ENCODE results near the gene URB1. TPM values are rescaled to one million over a fixed set of nuclear protein-coding genes. Genes with fewer than 3 reads are reported as not detected.

The URB1 gene
- total RNA-seq, 1 experiment from 2014 or later = 17.1 TPM

DNA sequence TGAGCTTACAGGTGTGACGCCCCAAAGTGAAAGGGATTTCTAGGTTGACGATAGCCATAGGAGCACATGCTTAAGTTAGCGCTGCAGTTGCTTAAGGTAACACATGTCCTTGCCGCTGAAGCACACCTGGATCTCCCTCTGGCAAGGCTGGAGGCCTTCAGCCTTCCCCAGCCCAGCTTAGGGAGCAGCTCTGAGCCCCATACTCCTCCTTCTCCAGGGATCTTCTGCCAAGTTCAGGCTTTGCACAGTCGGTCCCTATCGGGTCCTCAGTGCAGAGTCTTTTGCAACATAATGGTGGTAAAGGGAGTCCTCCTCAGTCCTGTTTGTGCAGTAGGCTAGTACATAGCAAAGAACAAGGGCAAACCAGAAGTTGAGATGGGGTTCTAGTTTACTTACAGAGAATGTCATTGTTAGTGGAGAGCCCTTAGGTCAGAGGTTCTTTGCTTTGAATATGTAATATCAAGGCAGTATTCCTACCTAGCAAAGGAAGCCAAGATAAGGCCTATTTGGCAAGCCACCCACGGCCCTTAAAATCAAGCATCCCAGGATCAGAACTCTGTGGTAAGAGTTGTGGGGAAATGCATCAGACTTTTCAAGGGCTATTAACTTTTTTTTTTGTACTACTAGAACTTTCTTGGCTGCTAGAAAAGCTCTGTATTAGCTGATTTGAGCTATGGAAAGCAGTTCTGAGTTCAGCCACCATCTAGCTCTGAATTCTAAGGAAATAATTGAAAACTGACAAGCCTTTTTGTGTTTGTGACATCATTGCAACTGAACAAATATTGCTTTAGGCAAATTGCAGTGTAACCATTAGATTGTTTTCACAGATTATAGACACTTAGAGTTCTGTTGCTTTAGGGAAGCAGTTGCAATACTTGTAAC, 21.1 kb upstream of the URB1 start:
- Histone ChIP-seq H3K27me3 (replicated peaks; ENCODE audit: control insufficient read depth, insufficient read depth, low read length) (peaks cover 3% of the 10 kb centered on the region; the same call in 1 of the 2 replicates), H3K4me1 (peaks cover 16% of the 10 kb centered on the region), H3K36me3 (ENCODE audit: control insufficient read depth, insufficient read depth, low read length) (no peaks in the 10 kb centered on the region), H3K9me3 (no peaks in the 10 kb centered on the region), H3K4me3 (ENCODE audit: low read depth, low read length) (no peak overlapping the region)
- Mint-ChIP-seq H3K4me1 (ENCODE audit: low read depth, unreplicated experiment) (peaks cover 6% of the 10 kb centered on the region), H3K4me3 (ENCODE audit: unreplicated experiment) (no peak overlapping the region), H3K9me3 (ENCODE audit: unreplicated experiment) (no peaks in the 10 kb centered on the region), H3K36me3 (ENCODE audit: insufficient read depth, unreplicated experiment) (peaks cover 6% of the 10 kb centered on the region), H3K27me3 (ENCODE audit: insufficient read depth, unreplicated experiment) (peaks cover 32% of the 10 kb centered on the region), H3K27ac (ENCODE audit: unreplicated experiment) (no peak overlapping the region)
- no peak for DNase-seq
- TF ChIP-seq, protein P1, sequence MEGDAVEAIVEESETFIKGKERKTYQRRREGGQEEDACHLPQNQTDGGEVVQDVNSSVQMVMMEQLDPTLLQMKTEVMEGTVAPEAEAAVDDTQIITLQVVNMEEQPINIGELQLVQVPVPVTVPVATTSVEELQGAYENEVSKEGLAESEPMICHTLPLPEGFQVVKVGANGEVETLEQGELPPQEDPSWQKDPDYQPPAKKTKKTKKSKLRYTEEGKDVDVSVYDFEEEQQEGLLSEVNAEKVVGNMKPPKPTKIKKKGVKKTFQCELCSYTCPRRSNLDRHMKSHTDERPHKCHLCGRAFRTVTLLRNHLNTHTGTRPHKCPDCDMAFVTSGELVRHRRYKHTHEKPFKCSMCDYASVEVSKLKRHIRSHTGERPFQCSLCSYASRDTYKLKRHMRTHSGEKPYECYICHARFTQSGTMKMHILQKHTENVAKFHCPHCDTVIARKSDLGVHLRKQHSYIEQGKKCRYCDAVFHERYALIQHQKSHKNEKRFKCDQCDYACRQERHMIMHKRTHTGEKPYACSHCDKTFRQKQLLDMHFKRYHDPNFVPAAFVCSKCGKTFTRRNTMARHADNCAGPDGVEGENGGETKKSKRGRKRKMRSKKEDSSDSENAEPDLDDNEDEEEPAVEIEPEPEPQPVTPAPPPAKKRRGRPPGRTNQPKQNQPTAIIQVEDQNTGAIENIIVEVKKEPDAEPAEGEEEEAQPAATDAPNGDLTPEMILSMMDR (IDR thresholded peaks at IDR 0.05; ENCODE audit: insufficient read depth in 1 of 2, low read depth in 1 of 2, low read length in 1 of 2, severe bottlenecking in 1 of 2, unreplicated experiment in 1 of 2) = no peak
- no TSS peak for BruUV-seq (replicated peaks)
- intact Hi-C loops (cut with micrococcal nuclease; ENCODE audit: unreplicated experiment) = no loop called here
- CTCF ChIA-PET = interaction anchor here (2.2 kb wide), 1 partner anchor 187 kb away, joined by 8 read pairs; no protein-coding TSS in a partner anchor
- POLR2A ChIA-PET = no interaction called here

DNA sequence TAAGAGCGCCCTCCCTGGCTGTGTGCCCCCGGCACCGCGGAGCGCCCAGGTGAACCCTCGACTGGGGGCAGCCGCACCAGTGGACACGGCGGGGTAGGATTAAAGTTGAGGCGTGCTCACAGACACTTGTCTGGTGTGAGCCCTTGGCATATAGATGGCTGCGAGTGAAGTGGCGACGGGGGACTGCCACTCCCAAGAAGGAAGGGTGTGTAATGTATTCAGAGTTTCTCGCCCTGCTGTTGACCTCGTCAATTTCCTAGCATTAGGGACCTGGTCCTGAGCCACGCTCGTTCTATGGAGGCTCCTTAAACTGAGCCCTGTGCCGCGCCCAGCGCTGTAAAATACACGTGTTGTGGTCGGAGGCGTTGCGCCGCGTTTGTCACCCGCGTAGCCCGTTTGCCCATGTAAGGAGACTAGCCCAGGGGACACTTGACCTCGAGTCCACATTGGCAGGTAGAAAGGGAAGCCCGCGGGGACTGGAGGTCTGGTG, 20.2 kb upstream of the URB1 start:
- Histone ChIP-seq H3K27me3 (replicated peaks; ENCODE audit: control insufficient read depth, insufficient read depth, low read length) (peaks cover 3% of the 10 kb centered on the region; the same call in 1 of the 2 replicates), H3K36me3 (ENCODE audit: control insufficient read depth, insufficient read depth, low read length) (no peaks in the 10 kb centered on the region), H3K9me3 (no peaks in the 10 kb centered on the region), H3K4me1 (peaks cover 16% of the 10 kb centered on the region), H3K4me3 (ENCODE audit: low read depth, low read length) (peak overlapping the region; percentile 38)
- no TSS peak for BruUV-seq (replicated peaks)
- Mint-ChIP-seq H3K27me3 (ENCODE audit: insufficient read depth, unreplicated experiment) (peaks cover 34% of the 10 kb centered on the region), H3K36me3 (ENCODE audit: insufficient read depth, unreplicated experiment) (peaks cover 6% of the 10 kb centered on the region), H3K4me3 (ENCODE audit: unreplicated experiment) (peak overlapping the region; percentile 60), H3K9me3 (ENCODE audit: unreplicated experiment) (no peaks in the 10 kb centered on the region), H3K27ac (ENCODE audit: unreplicated experiment) (no peak overlapping the region), H3K4me1 (ENCODE audit: low read depth, unreplicated experiment) (peaks cover 6% of the 10 kb centered on the region)
- intact Hi-C loops (cut with micrococcal nuclease; ENCODE audit: unreplicated experiment) = no loop called here
- POLR2A ChIA-PET = no interaction called here
- TF ChIP-seq, protein P1 (IDR thresholded peaks at IDR 0.05; ENCODE audit: insufficient read depth in 1 of 2, low read depth in 1 of 2, low read length in 1 of 2, severe bottlenecking in 1 of 2, unreplicated experiment in 1 of 2) = no peak
- no peak for DNase-seq
- CTCF ChIA-PET = interaction anchor here (2.2 kb wide), 1 partner anchor 188 kb away, joined by 8 read pairs; no protein-coding TSS in a partner anchor

DNA sequence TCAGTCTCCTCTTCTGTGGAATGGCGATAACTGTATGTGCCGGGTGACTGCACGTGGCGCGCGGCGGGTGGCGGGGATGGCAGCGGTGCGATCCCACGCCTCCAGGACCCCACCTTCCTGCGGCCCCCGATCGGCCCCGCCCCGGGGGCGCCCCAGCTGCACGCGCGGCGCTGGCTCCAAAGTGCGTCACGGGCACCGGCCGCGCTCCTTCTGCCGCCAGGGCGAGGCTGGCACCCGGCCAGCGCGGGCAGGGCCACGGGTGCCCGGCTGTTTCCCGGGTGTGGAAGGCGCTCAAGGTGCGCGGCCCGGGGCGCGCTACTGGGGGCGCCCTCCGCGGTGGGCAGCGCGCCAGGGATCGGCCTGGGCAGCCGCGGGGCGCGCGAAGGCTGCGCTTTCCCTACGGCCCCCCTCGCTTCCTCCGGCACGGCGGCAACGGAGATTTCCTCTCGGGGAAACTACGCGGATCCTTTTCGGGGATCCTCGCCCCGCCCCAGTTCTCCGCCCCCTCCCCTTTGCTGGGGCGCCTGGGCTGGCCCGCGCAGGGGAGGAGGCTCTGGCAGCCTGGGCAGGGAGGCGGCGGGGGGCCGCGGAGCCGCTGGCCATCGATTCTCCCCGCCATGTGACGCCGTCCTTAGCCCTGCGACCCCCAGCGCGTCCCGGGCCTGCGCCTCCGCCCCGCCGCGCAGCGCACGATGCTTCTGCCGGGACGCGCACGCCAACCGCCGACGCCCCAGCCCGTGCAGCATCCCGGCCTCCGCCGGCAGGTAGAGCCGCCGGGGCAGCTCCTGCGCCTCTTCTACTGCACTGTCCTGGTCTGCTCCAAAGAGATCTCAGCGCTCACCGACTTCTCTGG, 19.6 kb upstream of the URB1 start, which contains the start of gene EVA1C:
Gene EVA1C (plus strand): TSS at position 545 of the 853 bp plus-strand sequence. CDS start 148 bp downstream, at position 693.
- POLR2A ChIA-PET = no interaction called here
- BruUV-seq (replicated peaks) = no TSS peak

More for the DNA sequence above, 19.6 kb upstream of the URB1 start, which contains the start of gene EVA1C:
- peaks cover 6% of the 10 kb centered on the region for H3K4me1 Mint-ChIP-seq (ENCODE audit: low read depth, unreplicated experiment)
- peak within 1 kb of the TSS; percentile 38 for H3K4me3 ChIP-seq (ENCODE audit: low read depth, low read length)
- intact Hi-C loops (cut with micrococcal nuclease; ENCODE audit: unreplicated experiment) = no loop called here
- H3K36me3 ChIP-seq (ENCODE audit: control insufficient read depth, insufficient read depth, low read length) = no peaks in the 10 kb centered on the region
- TF ChIP-seq, protein P1 (IDR thresholded peaks at IDR 0.05; ENCODE audit: insufficient read depth in 1 of 2, low read depth in 1 of 2, low read length in 1 of 2, severe bottlenecking in 1 of 2, unreplicated experiment in 1 of 2) = no peak
- H3K27ac Mint-ChIP-seq (ENCODE audit: unreplicated experiment) = no peak within 1 kb of the TSS
- H3K36me3 Mint-ChIP-seq (ENCODE audit: insufficient read depth, unreplicated experiment) = peaks cover 6% of the 10 kb centered on the region
- peak in 1 of 2 experiments; percentile 35 for DNase-seq
- peaks cover 16% of the 10 kb centered on the region for H3K4me1 ChIP-seq
- peaks cover 34% of the 10 kb centered on the region for H3K27me3 Mint-ChIP-seq (ENCODE audit: insufficient read depth, unreplicated experiment)
- CTCF ChIA-PET = no interaction called here
- H3K9me3 Mint-ChIP-seq (ENCODE audit: unreplicated experiment) = no peaks in the 10 kb centered on the region
- H3K4me3 Mint-ChIP-seq (ENCODE audit: unreplicated experiment) = peak within 1 kb of the TSS; percentile 75
- H3K9me3 ChIP-seq = no peaks in the 10 kb centered on the region
- H3K27me3 ChIP-seq (replicated peaks; ENCODE audit: control insufficient read depth, insufficient read depth, low read length) = peaks cover 3% of the 10 kb centered on the region; the same call in 1 of the 2 replicates
